Stimulated activated CD4-positive, alpha-beta T cell treated with anti-CD3 and anti-CD28 coated beads, Interleukin-1b, Interleukin-23, amount 100 ng/mL, for 1 hour (primary cell): ENCODE data around the gene ZFP82.

ENCODE experiments used
- DNase-seq, 2 donors: peaks; one replicate each; pipeline ENCODE4 v3.0.0-alpha.2; 2020; ENCODE audit warnings: low read depth in 2 of 2

The ZFP82 gene

GRCh38 chr19:36373638-36374156 is 44.7 kb downstream of the ZFP82 start:
- DNase-seq = no peak

- DNase-seq = no peak
These were observed 46.6 kb downstream of the ZFP82 start for GRCh38 chr19:36371886-36372285.

DNA sequence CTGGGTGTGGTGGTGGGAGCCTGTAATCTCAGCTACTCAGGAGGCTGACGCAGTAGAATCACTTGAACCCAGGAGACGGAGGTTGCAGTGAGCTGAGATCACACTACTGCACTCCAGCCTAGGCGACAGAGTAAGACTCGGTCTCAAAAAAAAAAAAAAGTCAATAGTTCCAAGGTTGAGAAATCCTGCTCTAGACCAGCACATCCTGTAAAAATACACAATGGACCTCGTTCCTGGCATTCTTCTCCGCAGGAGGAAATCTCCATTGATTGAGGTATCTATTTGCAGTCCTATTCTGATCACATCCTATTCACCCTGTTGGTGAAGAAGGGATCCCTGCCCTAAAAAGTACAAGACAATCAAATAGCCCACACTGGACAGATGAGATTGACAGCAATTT is 54.6 kb downstream of the ZFP82 start:
- DNase-seq = no peak
